H1 (cell line): ENCODE results near the gene RBM18. TPM values are rescaled to one million over a fixed set of nuclear protein-coding genes. Genes with fewer than 3 reads are reported as not detected.

Source experiments
- CTCF ChIA-PET: fragments of 300-600 bp; sonication (Branson Sonifier 250); formaldehyde crosslinking; loops from one replicate; lab custom pipeline; 2021; ENCODE audit not compliant: partially characterized antibody; lab: Charles Lee
- POLR2A ChIA-PET: fragments of 300-600 bp; sonication (Branson Sonifier 250); formaldehyde crosslinking; loops from one replicate; lab custom pipeline; 2021; ENCODE audit warnings: inconsistent platforms; ENCODE audit not compliant: partially characterized antibody; lab: Charles Lee
- DNase-seq, 2 experiments: peaks; one replicate each; pipeline versions ENCODE4 v3.0.0 to v3.0.0-alpha.2; 2010 to 2022; ENCODE audit warnings: low spot score in 2 of 2, low read depth in 1 of 2, mixed read lengths in 1 of 2
- FAIRE-seq: peaks from 2 replicates; lab custom pipeline; 2011; peaks lifted over from hg19 to GRCh38; lab: Jason Lieb, UNC
- H2AFZ ChIP-seq: 2 replicates; pipeline ENCODE4 v1.8.1; 2012; ENCODE audit warnings: low read length, inconsistent platforms
- H2AK5ac ChIP-seq: 2 replicates; pipeline ENCODE4 v1.6.1; 2013; ENCODE audit warnings: low read depth, low read length
- H2BK120ac ChIP-seq: replicated peaks from 2 replicates; pipeline ENCODE3; 2013; ENCODE audit warnings: low read depth, low read length, inconsistent platforms
- H2BK12ac ChIP-seq: 2 replicates; pipeline ENCODE4 v1.6.1; 2013; ENCODE audit warnings: low read depth, low read length
- H2BK15ac ChIP-seq: 2 replicates; pipeline ENCODE4 v1.6.1; 2013; ENCODE audit warnings: low read length
- H2BK20ac ChIP-seq: 2 replicates; pipeline ENCODE4 v1.6.1; 2013; ENCODE audit warnings: low read length
- H2BK5ac ChIP-seq: 2 replicates; pipeline ENCODE4 v1.6.1; 2013; ENCODE audit warnings: low read depth, low read length
- H3K14ac ChIP-seq: 2 replicates; pipeline ENCODE4 v1.6.1; 2013; ENCODE audit warnings: inconsistent platforms; ENCODE audit not compliant: insufficient read length
- H3K18ac ChIP-seq: 2 replicates; pipeline ENCODE4 v1.6.1; 2013; ENCODE audit warnings: low read length; ENCODE audit errors: extremely low read depth
- H3K23ac ChIP-seq: 2 replicates; pipeline ENCODE4 v1.6.1; 2013; ENCODE audit warnings: inconsistent platforms; ENCODE audit not compliant: insufficient read length
- H3K23me2 ChIP-seq: 2 replicates; pipeline ENCODE4 v1.6.1; 2013; ENCODE audit warnings: low read depth, low read length
- H3K27ac ChIP-seq: 2 replicates; pipeline ENCODE4 v1.6.1; 2011; ENCODE audit warnings: low read depth, low read length, inconsistent platforms
- H3K27me3 ChIP-seq, 4 experiments: replicated peaks in 1 of 4; 1 replicate in 1 of 4; 2 replicates in 3 of 4; pipeline versions ENCODE4 v1.6.1 to v1.8.1; 2011 to 2013; ENCODE audit warnings: low read length in 3 of 4, mild to moderate bottlenecking in 3 of 4, inconsistent platforms in 2 of 4, mixed read lengths in 2 of 4, moderate library complexity in 1 of 4; ENCODE audit not compliant: control insufficient read depth in 3 of 4, insufficient read depth in 3 of 4; ENCODE audit errors: extremely low read depth in 1 of 4
- H3K36me3 ChIP-seq, 4 experiments: 2 replicates each; pipeline versions ENCODE4 v1.6.1 to v1.8.1; 2011 to 2013; ENCODE audit warnings: mild to moderate bottlenecking in 4 of 4, low read length in 3 of 4, moderate library complexity in 2 of 4, control low read depth in 1 of 4, inconsistent platforms in 1 of 4; ENCODE audit not compliant: insufficient read depth in 4 of 4, control insufficient read depth in 2 of 4
- H3K4ac ChIP-seq: replicated peaks from 2 replicates; pipeline ENCODE3; 2013; ENCODE audit warnings: low read length, low read depth, mixed read lengths, inconsistent platforms; ENCODE audit not compliant: insufficient read length
- H3K4me1 ChIP-seq, 4 experiments: replicated peaks in 1 of 4; 1 replicate in 1 of 4; 2 replicates in 3 of 4; pipeline versions ENCODE4 v1.6.1 to v1.8.1; 2011 to 2013; ENCODE audit warnings: low read length in 3 of 4, inconsistent platforms in 2 of 4, mixed read lengths in 1 of 4; ENCODE audit not compliant: insufficient read depth in 4 of 4, control insufficient read depth in 3 of 4
- H3K4me2 ChIP-seq, 2 experiments: 2 replicates each; pipeline versions ENCODE4 v1.6.1 to v1.8.1; 2011 to 2013; ENCODE audit warnings: low read depth in 2 of 2, low read length in 2 of 2, control low read depth in 1 of 2, inconsistent platforms in 1 of 2, mild to moderate bottlenecking in 1 of 2; ENCODE audit not compliant: insufficient read depth in 1 of 2
- H3K4me3 ChIP-seq, 4 experiments: fragments of 200-600, 300-600 bp in 1 of 4; sonication (generic), shearing (Covaris generic), sonication (Bioruptor Twin) in 1 of 4; 2 replicates each; pipeline versions ENCODE4 v1.5.1 to v1.8.1; 2011 to 2016; ENCODE audit warnings: low read length in 4 of 4, low read depth in 3 of 4, control low read depth in 2 of 4, inconsistent platforms in 2 of 4, mild to moderate bottlenecking in 2 of 4, mixed read lengths in 1 of 4, moderate library complexity in 1 of 4; ENCODE audit not compliant: insufficient read depth in 2 of 4; ENCODE audit errors: extremely low read depth in 1 of 4
- H3K56ac ChIP-seq: replicated peaks from 2 replicates; pipeline ENCODE3; 2013; ENCODE audit warnings: low read depth, mild to moderate bottlenecking, mixed read lengths, low read length, inconsistent platforms; ENCODE audit not compliant: insufficient read length
- H3K79me1 ChIP-seq: 2 replicates; pipeline ENCODE4 v1.6.1; 2013; ENCODE audit warnings: low read depth, low read length, control low read depth
- H3K79me2 ChIP-seq, 2 experiments: 2 replicates each; pipeline versions ENCODE4 v1.6.1 to v1.8.1; 2012 to 2013; ENCODE audit warnings: low read length in 2 of 2, mild to moderate bottlenecking in 2 of 2, inconsistent platforms in 1 of 2; ENCODE audit not compliant: insufficient read depth in 2 of 2, control insufficient read depth in 1 of 2
- H3K9ac ChIP-seq, 4 experiments: replicated peaks in 1 of 4; 1 replicate in 1 of 4; 2 replicates in 3 of 4; pipeline versions ENCODE4 v1.6.1 to v1.8.1; 2011 to 2013; ENCODE audit warnings: low read depth in 3 of 4, low read length in 3 of 4, control low read depth in 2 of 4, mild to moderate bottlenecking in 2 of 4, moderate library complexity in 2 of 4, inconsistent platforms in 1 of 4; ENCODE audit errors: extremely low read depth in 1 of 4
- H3K9me3 ChIP-seq, 2 experiments: 2 replicates each; pipeline versions ENCODE4 v1.6.1 to v1.8.1; 2012 to 2013; ENCODE audit warnings: mild to moderate bottlenecking in 2 of 2, moderate library complexity in 2 of 2, control low read depth in 1 of 2, inconsistent platforms in 1 of 2, low read depth in 1 of 2, low read length in 1 of 2, mixed read lengths in 1 of 2; ENCODE audit not compliant: insufficient read depth in 2 of 2
- H4K20me1 ChIP-seq, 2 experiments: replicated peaks in 1 of 2; 2 replicates each; pipeline versions ENCODE3 to v1.8.1; 2011 to 2013; ENCODE audit warnings: inconsistent platforms in 2 of 2, low read length in 2 of 2, mild to moderate bottlenecking in 1 of 2; ENCODE audit not compliant: insufficient read depth in 2 of 2, control insufficient read depth in 1 of 2
- H4K5ac ChIP-seq: 2 replicates; pipeline ENCODE4 v1.6.1; 2013; ENCODE audit warnings: low read length, low read depth, mixed read lengths, inconsistent platforms; ENCODE audit not compliant: insufficient read length
- H4K8ac ChIP-seq: 2 replicates; pipeline ENCODE4 v1.8.0; 2013; ENCODE audit warnings: mild to moderate bottlenecking, moderate library complexity, low read length, inconsistent platforms; ENCODE audit not compliant: insufficient read depth; ENCODE audit errors: extremely low read depth
- H4K91ac ChIP-seq: replicated peaks from 2 replicates; pipeline ENCODE3; 2013; ENCODE audit warnings: low read length, mixed read lengths, inconsistent platforms; ENCODE audit not compliant: insufficient read length
- EGR1 ChIP-seq: IDR thresholded peaks from 2 replicates; pipeline ENCODE4 v1.6.1; 2011; ENCODE audit warnings: low read depth, low read length, borderline replicate concordance
- EZH2 ChIP-seq: fragments of 200-600 bp; sonication (generic); IDR thresholded peaks from 2 replicates; pipeline ENCODE4 v1.7.1; 2012; ENCODE audit warnings: low read depth, mild to moderate bottlenecking, moderate library complexity, low read length, inconsistent platforms; ENCODE audit not compliant: severe bottlenecking
- RNF2 ChIP-seq: fragments of 200-900, 300-1000 bp; sonication (generic); IDR thresholded peaks from 2 replicates; pipeline ENCODE4 v1.7.1; 2016; ENCODE audit warnings: borderline replicate concordance, low read depth, mild to moderate bottlenecking, antibody characterized with exemption, low read length; ENCODE audit not compliant: poor library complexity, severe bottlenecking; ENCODE audit errors: missing control alignments
- SP1 ChIP-seq: IDR thresholded peaks from 2 replicates; pipeline ENCODE4 v1.6.1; 2011; ENCODE audit warnings: low read depth, low read length
- SRF ChIP-seq: IDR thresholded peaks from 2 replicates; pipeline ENCODE4 v1.6.1; 2011; ENCODE audit warnings: mild to moderate bottlenecking, low read depth, low read length, moderate library complexity
- WGBS, 2 experiments: shearing (Covaris generic) in 1 of 2; methylation state at CpG; one replicate each; pipeline versions ENCODE4 v1.1.6 to v1.1.7; 2013 to 2015; ENCODE audit warnings: low lambda C conversion rate in 2 of 2, mixed read lengths in 2 of 2, inconsistent platforms in 1 of 2, low coverage in 1 of 2, missing lambda C conversion rate in 1 of 2; ENCODE audit not compliant: insufficient replicate concordance in 2 of 2, insufficient coverage in 1 of 2, insufficient read length in 1 of 2; ENCODE audit errors: extremely low coverage in 1 of 2, missing lambda C conversion rate in 1 of 2; 5-methylcytosine and 5-hydroxymethylcytosine counted together
- polyA plus RNA-seq, 7 experiments: library from polyadenylated mRNA; depleted of rRNA in 3 of 7; stranded (reverse) in 5 of 7; unstranded in 2 of 7; fragments of >200 nt in 5 of 7; fragments of 200-250 nt in 2 of 7; gene quantifications; 1 replicate in 5 of 7; 2 replicates in 1 of 7; 4 replicates in 1 of 7; pipeline versions ENCODE4 v1.2.1 to v1.2.3, GENCODE V29; 2011 to 2013; ENCODE audit warnings: missing spikeins in 2 of 7, mixed read lengths in 2 of 7
- total RNA-seq: library from RNA; stranded (reverse); fragmentation: NEBNext Ultra II Directional; extraction: Animal tissue kit (Norgen Biotek cat#: 25700); gene quantifications from 2 replicates; pipeline ENCODE4 v1.2.1, GENCODE V29; 2021

The RBM18 gene
- total and polyA plus RNA-seq, 2 of the 8 experiments (the other 6 are each of a cell fraction or from before 2014, with no cell fraction given) = 5.9 to 14.3 TPM

DNA sequence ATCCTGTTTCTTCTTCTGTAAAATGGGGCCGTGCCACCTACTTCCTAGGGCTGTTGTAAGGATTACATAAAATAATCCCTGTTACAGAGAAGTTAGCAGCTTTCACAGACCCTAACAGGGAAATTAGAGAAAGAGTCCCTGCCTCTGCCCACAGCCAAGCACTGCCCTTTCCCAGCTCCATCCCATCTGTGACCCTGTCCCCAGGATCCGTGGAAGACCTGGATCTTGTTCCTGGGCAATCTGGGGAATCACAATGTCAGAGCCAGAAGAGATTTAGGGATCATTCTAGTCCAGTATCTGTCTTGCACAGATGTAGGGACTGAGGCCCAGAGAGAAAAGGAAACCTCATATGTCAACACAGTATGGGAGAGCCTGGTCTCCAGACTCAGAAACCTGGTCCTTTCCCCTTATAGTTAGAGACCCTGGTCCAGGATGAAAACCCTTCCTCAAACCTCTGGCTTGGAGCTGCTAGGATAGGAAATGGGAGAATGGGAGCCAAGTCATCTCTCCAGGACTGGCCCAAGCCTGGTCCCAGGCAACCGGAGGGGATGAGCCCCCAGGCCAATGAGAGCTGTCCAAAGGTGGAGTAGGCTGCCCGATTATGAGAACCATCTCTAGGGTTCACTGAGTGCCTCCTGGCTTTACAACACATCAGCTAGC lies 48.4 kb downstream of the RBM18 start:
- H2AFZ ChIP-seq = no peak overlapping the region
- peak; percentile 36 for TF ChIP-seq RNF2
- TF ChIP-seq EGR1 = 0 out of 2 replicates have a peak, but pooled peaks have one; percentile 12
- TF ChIP-seq EZH2 = peak; percentile 23
- peak; percentile 73 for TF ChIP-seq SP1
- no peak for TF ChIP-seq SRF

More for the DNA sequence above, 48.4 kb downstream of the RBM18 start:
- Histone ChIP-seq H3K56ac (no peak overlapping the region), H3K4ac (no peak overlapping the region), H4K5ac (no peak overlapping the region), H3K9me3 (peaks cover 0 to 3% of the 10 kb centered on the region in 2 experiments; a peak in 1 of 4 replicates), H2BK15ac (no peak overlapping the region), H3K36me3 (no peaks in the 10 kb centered on the region; a peak in 1 of 8 replicates), H4K20me1 (peaks cover 12 to 19% of the 10 kb centered on the region in 2 experiments), H2BK120ac (peak overlapping the region; percentile 24), H2AK5ac (no peak overlapping the region), H3K4me2 (peak overlapping the region; percentile 62 to 64; a peak in 3 of 4 replicates), H4K8ac (no peak overlapping the region), H3K18ac (no peak overlapping the region), H2BK12ac (no peak overlapping the region; the same call in 1 of the 2 replicates), H4K91ac (no peak overlapping the region), H3K4me1 (peaks cover 5 to 33% (median 29%) of the 10 kb centered on the region in 4 experiments), H3K4me3 (peak overlapping the region in 2 of 4 experiments; percentile 24 to 51; a peak in 3 of 8 replicates), H2BK5ac (no peak overlapping the region), H3K9ac (no peak overlapping the region), H3K23ac (no peak overlapping the region), H3K79me1 (no peaks in the 10 kb centered on the region; the same call in 1 of the 2 replicates), H3K23me2 (peaks cover 27% of the 10 kb centered on the region; the same call in 1 of the 2 replicates), H3K27ac (no peak overlapping the region), H3K14ac (no peak overlapping the region), H3K79me2 (no peaks in the 10 kb centered on the region), H2BK20ac (peak overlapping the region; percentile 9; the same call in 1 of the 2 replicates), H3K27me3 (peaks cover 73 to 97% (median 92%) of the 10 kb centered on the region in 4 experiments)
- ChIA-PET POLR2A (interaction anchor here (1.0 to 2.6 kb wide), 3 partner anchors 10 to 57 kb away, joined by 3 to 26 read pairs (median 3); partner anchors contain the start of genes MORN5 and NDUFA8), CTCF (interaction anchor here (0.8 to 5.2 kb wide), 7 partner anchors 28 to 134 kb away, joined by 3 to 56 read pairs (median 3); partner anchors contain the start of genes MORN5 and NDUFA8)
- WGBS, 2 experiments = 53% methylated on average over 4 of the region's 4 CpGs; no CpG with 5 or more reads in 1 of the 2 experiments
- DNase-seq = no peak
- FAIRE-seq = no peak
